GM23248 (cell line): ENCODE measurements around the gene SLC51B. TPM values are rescaled to one million over a fixed set of nuclear protein-coding genes. Genes with fewer than 3 reads are reported as not detected.

Experiments used
- DNase-seq: peaks from one replicate; pipeline ENCODE4 v3.0.0-alpha.2; 2015
- H2AFZ ChIP-seq: fragments of 200-600 bp; sonication (generic); 2 replicates; pipeline ENCODE4 v1.6.1; 2016; ENCODE audit warnings: antibody characterized with exemption
- H3F3A ChIP-seq: fragments of 200-600 bp; sonication (generic); 2 replicates; pipeline ENCODE4 v1.6.1; 2016; ENCODE audit warnings: mild to moderate bottlenecking, antibody characterized with exemption, mixed run types; ENCODE audit not compliant: insufficient read depth
- H3K27ac ChIP-seq: fragments of 200-600 bp; sonication (generic); 2 replicates; pipeline ENCODE4 v1.5.1; 2016; ENCODE audit warnings: mild to moderate bottlenecking
- H3K27me3 ChIP-seq: fragments of 200-600 bp; sonication (generic); replicated peaks from 2 replicates; pipeline ENCODE4 v1.6.1; 2016; ENCODE audit warnings: mild to moderate bottlenecking; ENCODE audit not compliant: insufficient read depth
- H3K36me3 ChIP-seq: fragments of 200-600 bp; sonication (generic); 2 replicates; pipeline ENCODE4 v1.6.1; 2016; ENCODE audit warnings: low read depth, mild to moderate bottlenecking
- H3K4me1 ChIP-seq: fragments of 200-600 bp; sonication (generic); 2 replicates; pipeline ENCODE4 v1.6.1; 2016; ENCODE audit warnings: mild to moderate bottlenecking; ENCODE audit not compliant: insufficient read depth
- H3K4me2 ChIP-seq: fragments of 200-600 bp; sonication (generic); one replicate; pipeline ENCODE4 v1.6.1; 2016; ENCODE audit warnings: mild to moderate bottlenecking; ENCODE audit not compliant: unreplicated experiment
- H3K4me3 ChIP-seq: fragments of 200-600 bp; sonication (generic); 2 replicates; pipeline ENCODE4 v1.5.1; 2016; ENCODE audit warnings: mild to moderate bottlenecking
- H3K79me2 ChIP-seq: fragments of 200-600 bp; sonication (generic); 2 replicates; pipeline ENCODE4 v1.6.1; 2016; ENCODE audit warnings: mild to moderate bottlenecking; ENCODE audit not compliant: insufficient read depth
- H3K9ac ChIP-seq: fragments of 200-600 bp; sonication (generic); 2 replicates; pipeline ENCODE4 v1.6.1; 2016; ENCODE audit warnings: mild to moderate bottlenecking
- H3K9me2 ChIP-seq: fragments of 200-600 bp; sonication (generic); 2 replicates; pipeline ENCODE4 v1.6.1; 2016; ENCODE audit warnings: mixed run types, mild to moderate bottlenecking, moderate library complexity; ENCODE audit not compliant: insufficient read depth
- H3K9me3 ChIP-seq: fragments of 200-600 bp; sonication (generic); one replicate; pipeline ENCODE4 v1.6.1; 2017; ENCODE audit warnings: low read depth
- H4K20me1 ChIP-seq: fragments of 200-600 bp; sonication (generic); 2 replicates; pipeline ENCODE4 v1.6.0; 2016; ENCODE audit not compliant: insufficient read depth
- EZH2 ChIP-seq: fragments of 200-600 bp; sonication (generic); IDR thresholded peaks from 2 replicates; pipeline ENCODE4 v1.6.1; 2018; ENCODE audit warnings: antibody characterized with exemption, mild to moderate bottlenecking; ENCODE audit not compliant: insufficient read depth, poor library complexity, severe bottlenecking
- EZH2phosphoT487 ChIP-seq: fragments of 200-600 bp; sonication (generic); IDR thresholded peaks from 2 replicates; pipeline ENCODE4 v1.6.1; 2018; ENCODE audit warnings: antibody characterized with exemption, moderate library complexity, mild to moderate bottlenecking, low read depth; ENCODE audit not compliant: insufficient read depth
- WGBS, 2 experiments: methylation state at CpG; one replicate each; pipeline ENCODE4 v1.1.6; 2015 to 2017; ENCODE audit warnings: low lambda C conversion rate in 2 of 2, low coverage in 1 of 2; ENCODE audit errors: missing lambda C conversion rate in 2 of 2; 5-methylcytosine and 5-hydroxymethylcytosine counted together
- in situ Hi-C: fragments of 300-500 bp; cut with MboI; formaldehyde crosslinking; loops from 2 replicates; pipeline ENCODE4 v1.15.0; 2020
- polyA plus RNA-seq: library from polyadenylated mRNA; unstranded; fragments of >200 nt; fragmentation: Nextera tagmentation; extraction: Ambion mirVana; gene quantifications from 2 replicates; pipeline ENCODE4 v1.2.1, GENCODE V29; 2016
- total RNA-seq: library from RNA; depleted of rRNA; stranded (reverse); fragments of >200 nt; shearing (Covaris generic); gene quantifications from 2 replicates; pipeline ENCODE4 v1.2.3, GENCODE V29; 2014; rRNA removed

Gene SLC51B
- total RNA-seq (not detected in 2 replicates), polyA plus RNA-seq (not detected in 2 replicates)

DNA sequence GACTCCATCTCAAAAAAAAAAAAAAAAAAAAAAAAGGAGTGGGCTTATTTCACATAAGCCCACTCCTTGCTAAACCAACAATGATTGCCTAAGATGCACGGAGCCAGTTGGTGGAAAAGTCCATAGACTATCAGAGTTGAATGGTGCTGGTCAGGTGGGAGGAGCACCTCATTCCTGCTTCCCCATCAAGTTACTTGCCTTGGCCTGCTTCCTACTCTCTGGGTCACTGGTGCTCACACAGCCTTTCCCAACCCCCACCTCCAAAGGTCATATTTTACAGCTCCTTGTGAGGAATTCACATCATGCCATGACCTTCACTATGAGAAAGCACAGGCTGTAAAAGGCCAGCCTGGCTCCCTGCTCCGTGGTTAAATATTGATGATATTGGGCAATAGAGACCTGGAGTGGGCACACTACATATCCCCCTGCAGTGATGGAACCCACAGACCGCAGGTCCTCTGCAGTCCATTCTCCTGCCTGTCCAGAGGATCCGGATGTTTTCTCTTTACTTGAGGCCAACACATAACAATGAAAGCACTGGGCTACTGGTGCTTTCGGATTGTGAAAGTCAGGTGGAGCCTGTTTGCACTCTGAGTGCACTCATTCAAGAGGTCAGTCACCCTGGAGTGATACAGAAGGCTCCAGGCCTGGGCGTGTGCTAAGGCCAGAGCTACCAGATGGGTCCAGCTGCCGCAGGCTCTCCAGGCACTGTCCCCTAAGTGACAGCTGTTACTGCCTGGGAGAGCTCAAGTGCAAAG, at the start of gene SLC51B:
Gene SLC51B (plus strand): TSS at position 664 of the 758 bp plus-strand sequence. CDS start 4,618 bp downstream, outside the sequence.
- Histone ChIP-seq H3K4me3 (no peak within 1 kb of the TSS), H3K4me2 (no peak within 1 kb of the TSS), H2AFZ (no peak within 1 kb of the TSS), H3K27me3 (no peaks in the 10 kb centered on the region), H3K4me1 (peaks cover 29% of the 10 kb centered on the region), H3K9me2 (no peaks in the 10 kb centered on the region), H3K27ac (peak within 1 kb of the TSS; percentile 44; the same call in 1 of the 2 replicates), H3K9me3 (no peaks in the 10 kb centered on the region), H3K79me2 (no peaks in the 10 kb centered on the region), H4K20me1 (no peaks in the 10 kb centered on the region), H3F3A (peaks cover 21% of the 10 kb centered on the region; the same call in 1 of the 2 replicates), H3K9ac (no peak within 1 kb of the TSS), H3K36me3 (no peaks in the 10 kb centered on the region)
- in situ Hi-C loops: no loop called here
- DNase-seq: no peak
- TF ChIP-seq EZH2 (no peak), EZH2phosphoT487 (no peak)
- 74 to 80% methylated on average over 7 of the region's 7 CpGs for WGBS, 2 experiments

DNA sequence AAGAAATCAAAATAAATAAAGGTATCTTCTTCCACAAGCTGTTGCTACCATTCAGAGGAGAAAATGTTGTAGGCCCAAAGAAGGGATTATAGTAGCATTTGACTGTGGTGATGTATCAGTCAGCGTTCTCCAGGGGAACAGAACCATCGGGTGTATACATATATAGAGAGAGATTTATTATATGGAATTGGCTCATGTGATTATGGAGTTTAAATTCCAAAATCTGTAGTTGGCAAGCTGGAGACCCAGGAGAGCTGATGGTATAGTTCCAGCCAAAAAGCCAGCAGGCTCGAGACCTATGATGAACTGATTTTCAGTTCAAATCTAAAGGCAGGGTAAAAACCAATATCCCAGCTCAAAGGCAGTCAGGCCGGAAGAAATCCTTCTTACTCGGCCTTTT, 48.1 kb upstream of the SLC51B start:
- Histone ChIP-seq H3F3A (peaks cover 8% of the 10 kb centered on the region; the same call in 1 of the 2 replicates), H3K36me3 (no peaks in the 10 kb centered on the region; the same call in 1 of the 2 replicates), H3K4me3 (no peak overlapping the region), H3K9me2 (no peaks in the 10 kb centered on the region), H3K79me2 (no peaks in the 10 kb centered on the region), H3K27ac (no peak overlapping the region), H4K20me1 (no peaks in the 10 kb centered on the region), H3K27me3 (no peaks in the 10 kb centered on the region), H3K9ac (no peak overlapping the region), H3K4me1 (no peaks in the 10 kb centered on the region), H3K4me2 (no peak overlapping the region), H3K9me3 (no peaks in the 10 kb centered on the region), H2AFZ (no peak overlapping the region)
- in situ Hi-C loops: no loop called here
- TF ChIP-seq EZH2phosphoT487: no peak
- no peak for TF ChIP-seq EZH2
- DNase-seq: no peak
- WGBS, 2 experiments: 78 to 83% methylated on average over 5 of the region's 5 CpGs

DNA sequence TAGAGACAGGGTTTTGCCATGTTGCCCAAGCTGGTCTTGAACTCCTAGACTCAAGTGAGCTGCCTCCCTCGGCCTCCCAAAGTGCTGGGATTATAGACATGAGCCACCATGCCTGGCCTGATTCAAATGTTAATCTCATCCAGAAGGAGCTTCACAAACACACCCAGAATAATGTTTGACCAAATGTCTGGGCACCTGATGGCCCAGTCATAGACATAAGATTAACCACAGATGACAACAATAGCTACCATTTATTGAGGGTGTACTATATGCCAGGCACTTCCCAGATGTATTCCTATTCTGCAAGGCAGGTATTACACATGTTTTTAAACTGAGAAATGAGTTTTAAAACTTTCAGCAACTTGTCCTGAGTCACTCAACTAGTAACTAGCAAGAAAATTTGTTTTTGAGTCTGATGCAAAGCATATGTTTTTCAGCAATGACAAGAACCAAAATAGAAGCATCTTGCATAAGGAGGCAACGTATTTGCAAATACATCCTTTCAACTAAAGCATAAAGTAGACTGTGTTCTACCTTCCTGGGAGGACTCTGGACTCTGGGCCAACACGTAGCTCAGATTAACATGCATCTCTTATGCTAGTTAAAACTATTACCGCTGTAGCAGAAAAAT, 47.3 kb upstream of the SLC51B start:
- H3K27ac ChIP-seq: no peak overlapping the region
- H3K4me2 ChIP-seq: no peak overlapping the region
- no peaks in the 10 kb centered on the region for H3K27me3 ChIP-seq
- H3F3A ChIP-seq: peaks cover 8% of the 10 kb centered on the region; the same call in 1 of the 2 replicates
- no peak overlapping the region for H3K4me3 ChIP-seq
- in situ Hi-C loops: no loop called here
- H3K9ac ChIP-seq: no peak overlapping the region
- DNase-seq: peak; percentile 26
- no peak overlapping the region for H2AFZ ChIP-seq
- no peaks in the 10 kb centered on the region for H3K79me2 ChIP-seq
- TF ChIP-seq EZH2phosphoT487 (no peak), EZH2 (no peak)
- H4K20me1 ChIP-seq: no peaks in the 10 kb centered on the region
- no peaks in the 10 kb centered on the region for H3K9me2 ChIP-seq
- WGBS, 2 experiments: 23 to 30% methylated on average over 4 of the region's 4 CpGs
- no peaks in the 10 kb centered on the region for H3K4me1 ChIP-seq
- peaks cover under 1% of the 10 kb centered on the region; the same call in 1 of the 2 replicates for H3K36me3 ChIP-seq
- no peaks in the 10 kb centered on the region for H3K9me3 ChIP-seq

DNA sequence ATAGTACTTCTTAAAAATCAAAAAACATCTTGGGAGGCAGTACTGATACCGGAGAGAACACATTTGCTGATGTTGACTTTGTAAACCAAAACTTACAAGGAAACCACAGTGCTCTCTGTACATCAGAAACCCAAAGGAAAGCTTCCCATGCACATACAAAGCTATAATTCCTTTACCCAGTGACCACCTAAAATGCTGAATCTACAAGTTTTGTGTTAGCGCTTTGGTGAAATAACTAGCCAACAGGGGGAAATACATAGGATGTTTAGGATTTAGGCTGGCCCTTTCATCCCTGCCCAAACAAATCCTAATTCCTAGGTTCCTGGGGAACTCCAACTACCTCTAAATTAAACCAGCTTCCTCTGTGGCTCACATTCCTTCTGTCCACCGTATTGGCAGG, 40.2 kb upstream of the SLC51B start:
- no peak for DNase-seq
- Histone ChIP-seq H3K9ac (no peak overlapping the region), H3K27me3 (no peaks in the 10 kb centered on the region), H3K79me2 (no peaks in the 10 kb centered on the region), H3K9me2 (no peaks in the 10 kb centered on the region), H3K9me3 (no peaks in the 10 kb centered on the region), H2AFZ (no peak overlapping the region), H3K4me3 (no peak overlapping the region), H3K36me3 (peaks cover 10% of the 10 kb centered on the region; the same call in 1 of the 2 replicates), H4K20me1 (no peaks in the 10 kb centered on the region), H3K27ac (no peak overlapping the region), H3K4me1 (no peaks in the 10 kb centered on the region), H3F3A (no peaks in the 10 kb centered on the region; the same call in 1 of the 2 replicates), H3K4me2 (no peak overlapping the region)
- no peak for TF ChIP-seq EZH2phosphoT487
- TF ChIP-seq EZH2: no peak
- WGBS, 2 experiments: 79 to 85% methylated on average over 3 of the region's 3 CpGs
- in situ Hi-C loops: no loop called here
